Right lung (tissue), 10 donors: ENCODE results near the gene WNT5B. TPM values are rescaled to one million over a fixed set of nuclear protein-coding genes. Genes with fewer than 3 reads are reported as not detected.

Experiments used
- DNase-seq, 2 donors: peaks; one replicate each; pipeline ENCODE4 v3.0.0-alpha.2; 2013
- long read RNA-seq, 8 donors: transcript quantifications; one replicate each; lab custom pipeline, GENCODE V29; 2026
- polyA plus RNA-seq, 5 donors: library from polyadenylated mRNA; unstranded; fragments of 120-200 nt; gene quantifications; one replicate each; pipeline versions ENCODE4 v1.2.1 to v1.2.3, GENCODE V29; 2013; ENCODE audit warnings: inconsistent platforms in 1 of 5, low replicate concordance in 1 of 5; ENCODE audit not compliant: insufficient read length in 5 of 5, insufficient read depth in 1 of 5

Gene WNT5B
- polyA plus RNA-seq = 10 to 100 TPM in 1 of 5 donors, 1 to 10 TPM in 4; 5.8 to 10.0 (median 7.1) TPM
- long read RNA-seq, donor 1 = 0 reads
- long read RNA-seq, donor 2, partial matches to known transcripts = 0 of 1 reads
- long read RNA-seq, donor 2, other reads (novel, unspliced or antisense) = 0 of 1 reads
- long read RNA-seq, donor 3 = 0 reads
- long read RNA-seq, donor 4 = 0 reads
- long read RNA-seq, donor 5 = 0 reads
- long read RNA-seq, donor 6 = 0 reads
- long read RNA-seq, donor 7 = 0 reads
- long read RNA-seq, donor 8 = 0 reads

GRCh38 chr12:1628666-1629337 is at the start of gene WNT5B:
WNT5B (plus strand) TSS chr12:1629231; CDS start chr12:1631355, 2,124 bp downstream.
- DNase-seq = no peak

- DNase-seq = no peak
Observed at GRCh38 chr12:1579651-1580435, 49.2 kb upstream of the WNT5B start.

- DNase-seq = no peak
Observed at GRCh38 chr12:1580526-1580925, 48.5 kb upstream of the WNT5B start.

GRCh38 chr12:1581973-1582708 is 46.9 kb upstream of the WNT5B start:
- DNase-seq = no peak

- no peak for DNase-seq
Observed at GRCh38 chr12:1582709-1583050, 46.4 kb upstream of the WNT5B start.

- peak in 1 of 2 donors; percentile 82 for DNase-seq
Observed at GRCh38 chr12:1583421-1584078, 45.5 kb upstream of the WNT5B start.

- DNase-seq = no peak
Observed at GRCh38 chr12:1584326-1584725, 44.7 kb upstream of the WNT5B start.

- no peak for DNase-seq
Observed at GRCh38 chr12:1587927-1588574, 41.0 kb upstream of the WNT5B start.

GRCh38 chr12:1588575-1588947 is 40.5 kb upstream of the WNT5B start:
- DNase-seq = no peak

- peak in 1 of 2 donors; percentile 30 for DNase-seq
Observed at GRCh38 chr12:1590221-1590979, 38.6 kb upstream of the WNT5B start.

GRCh38 chr12:1591034-1591433 is 38.0 kb upstream of the WNT5B start:
- no peak for DNase-seq

- DNase-seq = no peak
Observed at GRCh38 chr12:1591543-1591942, 37.5 kb upstream of the WNT5B start.

- no peak for DNase-seq
Observed at GRCh38 chr12:1592444-1593173, 36.4 kb upstream of the WNT5B start.

- no peak for DNase-seq
Observed at GRCh38 chr12:1593174-1594005, 35.6 kb upstream of the WNT5B start.

- no peak for DNase-seq
Observed at GRCh38 chr12:1594006-1594260, 35.1 kb upstream of the WNT5B start.

- peak; percentile 91 for DNase-seq
Observed at GRCh38 chr12:1594261-1595025, 34.6 kb upstream of the WNT5B start, which contains the start of gene FBXL14. FBXL14 (minus strand) TSS chr12:1594581; CDS start chr12:1594066, 515 bp downstream.

GRCh38 chr12:1595026-1595561 is 33.9 kb upstream of the WNT5B start:
- peak in 1 of 2 donors; percentile 33 for DNase-seq
